ENCODE data around the gene MXRA8.

- TF ChIP-seq POLR2AphosphoS5 (IDR thresholded peaks at IDR 0.05; ENCODE audit: low read depth, low read length) (no peak), TAF1 (IDR thresholded peaks at IDR 0.05; ENCODE audit: borderline replicate concordance, insufficient read depth, low read length) (no peak), REST (IDR thresholded peaks at IDR 0.05; ENCODE audit: insufficient read depth in 1 of 2, low read depth in 2 of 2, low read length in 2 of 2) (no peak), SIN3A (IDR thresholded peaks at IDR 0.05; ENCODE audit: borderline replicate concordance, insufficient read depth, low read length) (no peak), FOXP2 (optimal IDR thresholded peaks at IDR 0.05; ENCODE audit: borderline replicate concordance, extremely low read depth, extremely low read length, insufficient read depth) (no peak)
Observed at GRCh38 chr1:1345384-1345783, 13.0 kb downstream of the MXRA8 start.
